ENCODE results near the gene SPATC1L. TPM values are rescaled to one million over a fixed set of nuclear protein-coding genes. Genes with fewer than 3 reads are reported as not detected.

The SPATC1L gene
- total and polyA plus RNA-seq, 2 donors (not counting 3 experiments of a cell fraction or from before 2014, with no cell fraction given) = 11.5 to 15.3 TPM

DNA sequence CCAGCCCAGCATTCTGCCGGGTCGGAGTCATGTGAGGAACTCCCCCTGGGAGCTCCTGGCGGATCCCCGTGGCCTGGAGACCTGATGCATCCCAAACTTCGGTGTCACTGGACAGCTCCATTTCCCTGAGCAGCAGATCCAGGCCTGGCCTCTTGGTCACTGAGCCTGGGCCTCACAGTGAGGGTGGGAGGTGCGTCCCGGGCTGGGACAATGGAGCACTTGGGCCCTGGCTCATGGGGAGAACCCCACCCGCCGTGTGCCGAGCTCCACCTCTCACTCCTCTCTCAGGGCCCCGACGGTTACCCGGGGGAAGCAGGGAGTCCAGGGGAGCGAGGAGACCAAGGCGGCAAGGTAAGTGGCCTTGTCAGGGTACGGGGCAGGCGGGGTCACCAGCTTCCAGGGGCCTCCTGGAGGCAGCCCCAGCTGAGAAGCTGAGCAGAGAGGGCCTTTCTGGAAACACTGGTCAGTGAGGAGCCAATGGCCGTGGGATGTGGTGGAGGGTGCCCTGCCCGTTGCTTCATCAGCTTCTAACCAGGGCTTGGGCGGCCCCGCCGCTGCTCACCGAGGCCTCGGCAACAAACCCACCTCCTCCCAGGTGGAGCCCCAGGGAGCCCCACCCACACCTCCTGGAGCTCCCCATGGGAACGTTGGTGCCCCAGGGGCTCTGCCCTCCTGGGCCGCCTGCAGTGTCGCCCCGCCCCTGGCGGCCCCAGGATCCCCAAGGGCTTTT lies 66.5 kb downstream of the SPATC1L start:
- CTCF ChIA-PET = no interaction called here

More for the DNA sequence above, 66.5 kb downstream of the SPATC1L start:
- intact Hi-C loops (cut with micrococcal nuclease) = no loop called here
- H3K9ac ChIP-seq (replicated peaks; ENCODE audit: extremely low read depth, insufficient read depth, low read length) = no peak overlapping the region
- no peak overlapping the region for H3K4me3 ChIP-seq (replicated peaks in 1 of 3; ENCODE audit: insufficient read depth in 1 of 3, low read depth in 1 of 3, low read length in 3 of 3)
- no peak for DNase-seq (ENCODE audit: low read depth, low spot score)
- no peaks in the 10 kb centered on the region for H3K9me3 ChIP-seq (replicated peaks; ENCODE audit: control insufficient read depth, insufficient read depth, low read length)
- no peaks in the 10 kb centered on the region for H4K20me1 ChIP-seq (replicated peaks; ENCODE audit: control insufficient read depth, extremely low read depth, insufficient read depth, low read length)
- POLR2A ChIA-PET = no interaction called here
- H3K27me3 ChIP-seq (ENCODE audit: control insufficient read depth in 2 of 2, insufficient read depth in 2 of 2, low read length in 2 of 2) = no peaks in the 10 kb centered on the region
- BruUV-seq (replicated peaks) = no TSS peak
- no peaks in the 10 kb centered on the region for H3K36me3 ChIP-seq (ENCODE audit: control insufficient read depth in 2 of 2, extremely low read depth in 1 of 2, insufficient read depth in 2 of 2, low read length in 2 of 2)
- no peak for FAIRE-seq
- no peak overlapping the region for H3K27ac ChIP-seq (ENCODE audit: insufficient read depth, low read depth, low read length)
- no peaks in the 10 kb centered on the region for H3K9me1 ChIP-seq (replicated peaks; ENCODE audit: control insufficient read depth, extremely low read depth, insufficient read depth, low read length)
- no peak overlapping the region for H3K4me2 ChIP-seq (ENCODE audit: insufficient read depth, low read length)
- TF ChIP-seq, protein P1, sequence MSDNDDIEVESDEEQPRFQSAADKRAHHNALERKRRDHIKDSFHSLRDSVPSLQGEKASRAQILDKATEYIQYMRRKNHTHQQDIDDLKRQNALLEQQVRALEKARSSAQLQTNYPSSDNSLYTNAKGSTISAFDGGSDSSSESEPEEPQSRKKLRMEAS (IDR thresholded peaks at IDR 0.05; ENCODE audit: insufficient read depth, insufficient read length) = no peak
- TF ChIP-seq POLR2A (IDR thresholded peaks at IDR 0.05; ENCODE audit: low read depth, low read length) = no peak
- TF ChIP-seq, protein P2, sequence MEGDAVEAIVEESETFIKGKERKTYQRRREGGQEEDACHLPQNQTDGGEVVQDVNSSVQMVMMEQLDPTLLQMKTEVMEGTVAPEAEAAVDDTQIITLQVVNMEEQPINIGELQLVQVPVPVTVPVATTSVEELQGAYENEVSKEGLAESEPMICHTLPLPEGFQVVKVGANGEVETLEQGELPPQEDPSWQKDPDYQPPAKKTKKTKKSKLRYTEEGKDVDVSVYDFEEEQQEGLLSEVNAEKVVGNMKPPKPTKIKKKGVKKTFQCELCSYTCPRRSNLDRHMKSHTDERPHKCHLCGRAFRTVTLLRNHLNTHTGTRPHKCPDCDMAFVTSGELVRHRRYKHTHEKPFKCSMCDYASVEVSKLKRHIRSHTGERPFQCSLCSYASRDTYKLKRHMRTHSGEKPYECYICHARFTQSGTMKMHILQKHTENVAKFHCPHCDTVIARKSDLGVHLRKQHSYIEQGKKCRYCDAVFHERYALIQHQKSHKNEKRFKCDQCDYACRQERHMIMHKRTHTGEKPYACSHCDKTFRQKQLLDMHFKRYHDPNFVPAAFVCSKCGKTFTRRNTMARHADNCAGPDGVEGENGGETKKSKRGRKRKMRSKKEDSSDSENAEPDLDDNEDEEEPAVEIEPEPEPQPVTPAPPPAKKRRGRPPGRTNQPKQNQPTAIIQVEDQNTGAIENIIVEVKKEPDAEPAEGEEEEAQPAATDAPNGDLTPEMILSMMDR (IDR thresholded peaks at IDR 0.05; ENCODE audit: extremely low read depth in 1 of 2, insufficient read depth in 1 of 2, low read depth in 1 of 2, low read length in 2 of 2) = no peak
- TF ChIP-seq JUN (IDR thresholded peaks at IDR 0.05; ENCODE audit: borderline replicate concordance, insufficient read depth, insufficient read length, low read depth) = no peak
- no peak for TF ChIP-seq EZH2 (IDR thresholded peaks at IDR 0.05; ENCODE audit: borderline replicate concordance, low read depth, low read length, severe bottlenecking)
- H2AFZ ChIP-seq (ENCODE audit: low read depth, low read length) = no peak overlapping the region
- no peaks in the 10 kb centered on the region for H3K4me1 ChIP-seq (ENCODE audit: control insufficient read depth, extremely low read depth, insufficient read depth, low read length)
- H3K79me2 ChIP-seq (ENCODE audit: control insufficient read depth, insufficient read depth, low read length) = no peaks in the 10 kb centered on the region
- dilution Hi-C loops (cut with MboI; ENCODE audit: extremely low pct_ligation_motif_present, low sequenced_read_pairs) = no loop called here
